ENCODE measurements around the gene JMJD8.

- no peak for TF ChIP-seq GATA2 (IDR thresholded peaks at IDR 0.05; ENCODE audit: low read depth, low read length)
- TF ChIP-seq GATA3 (IDR thresholded peaks at IDR 0.05; ENCODE audit: low read depth, low read length), result no peak
Observed at GRCh38 chr16:700684-701584, 16.8 kb upstream of the JMJD8 start.

All from SH-SY5Y (cell line).